ENCODE measurements around the gene UBQLN4.

DNA sequence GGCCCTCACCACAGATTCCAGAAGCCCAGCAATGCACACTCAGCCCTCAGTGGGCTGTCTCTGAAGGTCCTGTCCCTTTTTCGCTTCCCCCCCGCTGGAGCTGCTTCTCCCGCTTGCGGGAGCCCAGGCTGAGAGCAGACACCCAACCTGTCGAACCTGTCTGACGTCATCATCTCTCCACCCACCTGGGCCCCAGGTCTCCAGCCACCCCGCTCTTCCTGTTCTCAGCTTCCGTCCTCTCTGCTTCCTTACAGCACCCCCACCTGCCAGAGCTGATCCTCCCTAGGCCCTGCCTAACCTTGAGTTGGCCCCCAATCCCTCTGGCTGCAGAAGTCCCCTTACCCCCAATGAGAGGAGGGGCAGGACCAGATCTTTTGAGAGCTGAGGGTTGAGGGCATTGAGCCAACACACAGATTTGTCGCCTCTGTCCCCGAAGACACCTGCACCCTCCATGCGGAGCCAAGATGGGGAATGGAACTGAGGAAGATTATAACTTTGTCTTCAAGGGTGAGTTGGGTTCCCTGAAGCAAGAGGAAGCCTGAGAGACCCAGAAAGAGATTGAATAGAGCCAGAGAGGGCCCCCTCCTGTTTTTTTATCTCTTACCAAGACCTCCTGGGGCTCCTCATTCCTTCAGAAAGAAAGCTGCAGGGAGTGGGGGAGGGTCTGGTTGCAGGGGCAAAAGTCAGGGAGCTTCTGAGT, 7.5 kb upstream of the UBQLN4 start, which contains the start of gene RAB25:
- TF ChIP-seq, protein P1, sequence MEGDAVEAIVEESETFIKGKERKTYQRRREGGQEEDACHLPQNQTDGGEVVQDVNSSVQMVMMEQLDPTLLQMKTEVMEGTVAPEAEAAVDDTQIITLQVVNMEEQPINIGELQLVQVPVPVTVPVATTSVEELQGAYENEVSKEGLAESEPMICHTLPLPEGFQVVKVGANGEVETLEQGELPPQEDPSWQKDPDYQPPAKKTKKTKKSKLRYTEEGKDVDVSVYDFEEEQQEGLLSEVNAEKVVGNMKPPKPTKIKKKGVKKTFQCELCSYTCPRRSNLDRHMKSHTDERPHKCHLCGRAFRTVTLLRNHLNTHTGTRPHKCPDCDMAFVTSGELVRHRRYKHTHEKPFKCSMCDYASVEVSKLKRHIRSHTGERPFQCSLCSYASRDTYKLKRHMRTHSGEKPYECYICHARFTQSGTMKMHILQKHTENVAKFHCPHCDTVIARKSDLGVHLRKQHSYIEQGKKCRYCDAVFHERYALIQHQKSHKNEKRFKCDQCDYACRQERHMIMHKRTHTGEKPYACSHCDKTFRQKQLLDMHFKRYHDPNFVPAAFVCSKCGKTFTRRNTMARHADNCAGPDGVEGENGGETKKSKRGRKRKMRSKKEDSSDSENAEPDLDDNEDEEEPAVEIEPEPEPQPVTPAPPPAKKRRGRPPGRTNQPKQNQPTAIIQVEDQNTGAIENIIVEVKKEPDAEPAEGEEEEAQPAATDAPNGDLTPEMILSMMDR (IDR thresholded peaks at IDR 0.05; ENCODE audit: low read depth, low read length, missing input control): no peak
- TF ChIP-seq, protein P2, sequence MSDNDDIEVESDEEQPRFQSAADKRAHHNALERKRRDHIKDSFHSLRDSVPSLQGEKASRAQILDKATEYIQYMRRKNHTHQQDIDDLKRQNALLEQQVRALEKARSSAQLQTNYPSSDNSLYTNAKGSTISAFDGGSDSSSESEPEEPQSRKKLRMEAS (IDR thresholded peaks at IDR 0.05): no peak
- TF ChIP-seq JUND (IDR thresholded peaks at IDR 0.05) (no peak), SP1 (IDR thresholded peaks at IDR 0.05) (no peak), HNF4A (conservative IDR thresholded peaks at IDR 0.05) (no peak), YY1 (IDR thresholded peaks at IDR 0.05) (no peak)

Data from liver (tissue), 3 donors.